ENCODE measurements around the gene MSTN.
A peak's percentile ranks its signal among the peaks of the same experiment; 100 is the strongest.

Gene MSTN

DNA sequence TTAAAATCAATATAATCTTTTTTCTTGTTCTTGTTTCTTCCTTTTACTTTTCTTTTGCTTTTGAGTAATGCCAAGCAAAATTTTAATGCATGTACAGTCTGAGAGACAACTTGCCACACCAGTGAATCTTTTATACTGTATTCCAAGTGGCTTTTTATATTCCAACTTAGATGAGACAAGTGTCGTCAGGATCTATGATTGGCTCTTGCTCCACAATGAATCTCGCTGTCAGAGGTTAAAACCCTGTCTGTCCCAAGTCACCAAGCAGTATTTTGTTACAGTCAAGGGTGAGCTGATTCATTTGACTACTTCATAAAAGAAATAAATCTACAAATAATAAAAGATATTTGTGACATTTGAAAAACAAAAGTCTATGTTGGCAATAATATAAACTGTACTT is at the start of gene MSTN:
Gene MSTN (minus strand): TSS at position 129 of the 400 bp plus-strand sequence. CDS start 133 bp downstream, outside the sequence.
- H3K36me3 ChIP-seq (ENCODE audit: control insufficient read depth in 2 of 2, insufficient read depth in 2 of 2, low read length in 2 of 2): no peaks in the 10 kb centered on the region
- H3K27ac ChIP-seq (ENCODE audit: low read length): no peak within 1 kb of the TSS
- H3K9me3 ChIP-seq (ENCODE audit: control insufficient read depth in 2 of 2, low read length in 2 of 2): no peaks in the 10 kb centered on the region
- no peak within 1 kb of the TSS for H3K9ac ChIP-seq (ENCODE audit: low read length in 2 of 2)
- peak within 1 kb of the TSS; percentile 10 to 26 for H3K4me3 ChIP-seq (ENCODE audit: low read length in 2 of 2)
- no peaks in the 10 kb centered on the region for H3K4me1 ChIP-seq (ENCODE audit: control insufficient read depth, insufficient read depth, low read length)
- H3K27me3 ChIP-seq (ENCODE audit: control insufficient read depth in 1 of 2, insufficient read depth in 2 of 2, low read length in 2 of 2): no peaks in the 10 kb centered on the region

DNA sequence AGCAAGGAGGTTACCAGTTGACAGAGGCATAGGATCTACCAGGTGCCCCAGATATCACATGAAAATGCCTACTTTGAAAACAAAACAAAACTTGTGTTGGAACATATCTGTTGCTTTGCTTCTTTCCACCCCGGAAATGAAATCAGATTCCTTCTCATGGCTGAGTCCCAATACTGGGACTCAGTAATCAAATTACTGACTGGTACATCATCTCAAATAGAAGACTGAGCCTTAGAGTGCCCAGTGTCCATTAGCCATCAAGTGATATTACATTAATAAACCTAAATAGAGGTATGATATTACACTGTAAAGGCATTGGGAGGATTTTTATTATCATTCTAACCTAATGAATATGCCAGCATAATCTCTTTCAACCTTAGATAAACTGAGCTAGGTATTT is 48.6 kb upstream of the MSTN start:
- Histone ChIP-seq H3K9ac (ENCODE audit: low read length in 2 of 2) (no peak overlapping the region), H3K27me3 (ENCODE audit: control insufficient read depth in 1 of 2, insufficient read depth in 2 of 2, low read length in 2 of 2) (no peaks in the 10 kb centered on the region), H3K4me1 (ENCODE audit: control insufficient read depth, insufficient read depth, low read length) (no peaks in the 10 kb centered on the region), H3K9me3 (ENCODE audit: control insufficient read depth in 2 of 2, low read length in 2 of 2) (no peaks in the 10 kb centered on the region), H3K36me3 (ENCODE audit: control insufficient read depth in 2 of 2, insufficient read depth in 2 of 2, low read length in 2 of 2) (no peaks in the 10 kb centered on the region), H3K4me3 (ENCODE audit: low read length in 2 of 2) (no peak overlapping the region), H3K27ac (ENCODE audit: low read length) (no peak overlapping the region)

DNA sequence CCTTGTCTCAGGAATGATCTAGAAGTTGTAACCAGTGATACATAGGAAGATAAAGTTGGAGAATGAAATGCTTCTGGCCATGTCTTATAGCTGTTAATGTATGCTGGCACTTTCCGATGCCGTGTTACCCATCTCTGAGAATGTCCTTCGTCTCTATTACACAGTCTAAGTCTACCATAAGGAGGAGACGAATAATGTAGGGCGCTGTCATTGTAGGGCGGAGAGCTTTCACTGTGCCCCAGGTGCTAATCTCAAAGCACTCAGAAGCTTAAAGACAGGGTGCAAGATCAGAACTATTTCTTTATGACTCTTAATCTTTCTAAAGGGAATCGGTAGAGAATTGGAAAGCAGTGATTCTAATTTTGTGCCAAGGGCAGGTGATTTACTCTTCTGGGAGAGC is 48.2 kb upstream of the MSTN start:
- H3K27me3 ChIP-seq (ENCODE audit: control insufficient read depth in 1 of 2, insufficient read depth in 2 of 2, low read length in 2 of 2): no peaks in the 10 kb centered on the region
- H3K9me3 ChIP-seq (ENCODE audit: control insufficient read depth in 2 of 2, low read length in 2 of 2): no peaks in the 10 kb centered on the region
- H3K36me3 ChIP-seq (ENCODE audit: control insufficient read depth in 2 of 2, insufficient read depth in 2 of 2, low read length in 2 of 2): no peaks in the 10 kb centered on the region
- no peak overlapping the region for H3K27ac ChIP-seq (ENCODE audit: low read length)
- H3K4me1 ChIP-seq (ENCODE audit: control insufficient read depth, insufficient read depth, low read length): no peaks in the 10 kb centered on the region
- H3K4me3 ChIP-seq (ENCODE audit: low read length in 2 of 2): no peak overlapping the region
- no peak overlapping the region for H3K9ac ChIP-seq (ENCODE audit: low read length in 2 of 2)

DNA sequence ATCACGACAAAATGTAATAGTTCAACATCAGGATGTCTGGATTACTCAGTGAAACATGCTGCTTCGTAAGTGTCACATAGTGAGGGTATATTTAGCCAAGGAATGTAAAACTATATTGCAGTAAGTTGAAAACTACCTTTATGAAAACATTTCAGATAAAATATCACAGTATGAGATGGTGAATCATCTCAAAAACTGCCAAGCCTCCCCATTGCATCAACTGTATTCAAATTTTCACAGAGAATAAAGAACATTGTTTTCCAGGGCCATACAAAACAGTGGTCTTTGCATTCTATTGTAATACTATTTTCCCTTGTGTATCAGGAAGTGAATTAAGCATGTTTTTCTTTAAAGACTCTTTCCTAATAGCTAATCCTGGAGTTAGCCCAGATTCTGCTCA is 47.6 kb upstream of the MSTN start:
- Histone ChIP-seq H3K27me3 (ENCODE audit: control insufficient read depth in 1 of 2, insufficient read depth in 2 of 2, low read length in 2 of 2) (no peaks in the 10 kb centered on the region), H3K9ac (ENCODE audit: low read length in 2 of 2) (no peak overlapping the region), H3K4me3 (ENCODE audit: low read length in 2 of 2) (no peak overlapping the region), H3K36me3 (ENCODE audit: control insufficient read depth in 2 of 2, insufficient read depth in 2 of 2, low read length in 2 of 2) (no peaks in the 10 kb centered on the region), H3K9me3 (ENCODE audit: control insufficient read depth in 2 of 2, low read length in 2 of 2) (no peaks in the 10 kb centered on the region), H3K27ac (ENCODE audit: low read length) (no peak overlapping the region), H3K4me1 (ENCODE audit: control insufficient read depth, insufficient read depth, low read length) (no peaks in the 10 kb centered on the region)

DNA sequence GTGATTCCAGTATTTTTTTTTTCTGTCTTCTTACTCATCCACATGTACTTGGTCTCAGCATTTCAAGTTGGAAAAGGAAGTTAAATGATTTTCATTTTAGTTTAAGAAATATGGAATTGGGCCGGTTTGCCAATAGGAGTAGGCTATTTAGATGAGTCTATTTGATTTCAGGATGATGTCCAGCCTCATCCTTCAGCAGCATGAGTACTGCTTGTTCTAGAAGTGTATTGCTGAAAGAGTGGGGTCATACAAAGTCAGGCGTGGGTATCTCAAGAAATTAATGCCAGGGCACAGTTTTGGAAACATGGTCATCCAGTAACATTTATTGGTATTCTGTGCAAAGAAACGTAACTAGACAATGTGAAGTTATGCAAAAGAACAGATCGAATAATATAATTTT is 44.9 kb upstream of the MSTN start:
- H3K9me3 ChIP-seq (ENCODE audit: control insufficient read depth in 2 of 2, low read length in 2 of 2): no peaks in the 10 kb centered on the region
- H3K27ac ChIP-seq (ENCODE audit: low read length): no peak overlapping the region
- H3K27me3 ChIP-seq (ENCODE audit: control insufficient read depth in 1 of 2, insufficient read depth in 2 of 2, low read length in 2 of 2): no peaks in the 10 kb centered on the region
- H3K36me3 ChIP-seq (ENCODE audit: control insufficient read depth in 2 of 2, insufficient read depth in 2 of 2, low read length in 2 of 2): no peaks in the 10 kb centered on the region
- H3K4me3 ChIP-seq (ENCODE audit: low read length in 2 of 2): no peak overlapping the region
- no peaks in the 10 kb centered on the region for H3K4me1 ChIP-seq (ENCODE audit: control insufficient read depth, insufficient read depth, low read length)
- no peak overlapping the region for H3K9ac ChIP-seq (ENCODE audit: low read length in 2 of 2)

DNA sequence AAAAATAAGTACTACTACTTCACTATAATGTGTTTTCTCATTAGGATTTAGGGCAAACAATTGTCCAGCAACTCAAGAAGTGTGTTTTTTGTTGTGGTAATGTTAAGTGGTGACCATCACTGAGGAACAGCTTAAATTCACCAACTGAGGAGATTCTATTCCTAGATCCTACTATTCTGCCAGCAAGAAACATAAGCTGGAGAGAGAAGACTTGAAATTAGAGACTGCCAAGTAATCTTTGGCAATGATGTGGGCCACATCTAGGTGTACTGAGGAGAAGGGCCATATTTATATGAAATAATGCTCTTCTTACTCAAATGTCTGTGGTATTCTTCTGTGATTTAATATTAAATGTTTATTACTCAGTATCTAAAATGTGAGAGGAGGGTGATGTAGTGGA is 44.3 kb upstream of the MSTN start:
- H3K27ac ChIP-seq (ENCODE audit: low read length): no peak overlapping the region
- H3K4me1 ChIP-seq (ENCODE audit: control insufficient read depth, insufficient read depth, low read length): no peaks in the 10 kb centered on the region
- no peaks in the 10 kb centered on the region for H3K27me3 ChIP-seq (ENCODE audit: control insufficient read depth in 1 of 2, insufficient read depth in 2 of 2, low read length in 2 of 2)
- no peaks in the 10 kb centered on the region for H3K9me3 ChIP-seq (ENCODE audit: control insufficient read depth in 2 of 2, low read length in 2 of 2)
- H3K36me3 ChIP-seq (ENCODE audit: control insufficient read depth in 2 of 2, insufficient read depth in 2 of 2, low read length in 2 of 2): no peaks in the 10 kb centered on the region
- no peak overlapping the region for H3K9ac ChIP-seq (ENCODE audit: low read length in 2 of 2)
- H3K4me3 ChIP-seq (ENCODE audit: low read length in 2 of 2): no peak overlapping the region

DNA sequence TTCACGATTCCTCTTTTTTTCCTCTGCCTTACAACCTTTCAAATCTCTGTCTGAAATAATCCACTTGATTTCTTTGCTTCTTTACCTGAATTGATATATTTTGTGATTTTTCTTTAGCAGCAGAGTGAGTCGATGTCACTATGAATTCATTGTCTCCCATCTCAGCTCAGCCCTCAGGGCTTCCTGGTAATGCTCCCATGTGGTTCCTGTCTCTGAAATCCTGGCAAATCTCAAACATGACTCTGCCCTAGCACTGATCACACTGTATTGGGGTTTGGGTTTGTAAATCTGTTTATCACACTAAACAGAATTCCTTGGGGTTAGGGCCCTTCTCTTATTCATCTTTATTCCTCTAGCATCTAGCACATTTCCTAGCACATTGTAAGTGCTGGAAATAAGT is 43.0 kb upstream of the MSTN start:
- no peaks in the 10 kb centered on the region for H3K27me3 ChIP-seq (ENCODE audit: control insufficient read depth in 1 of 2, insufficient read depth in 2 of 2, low read length in 2 of 2)
- no peaks in the 10 kb centered on the region for H3K4me1 ChIP-seq (ENCODE audit: control insufficient read depth, insufficient read depth, low read length)
- H3K4me3 ChIP-seq (ENCODE audit: low read length in 2 of 2): no peak overlapping the region
- no peaks in the 10 kb centered on the region for H3K36me3 ChIP-seq (ENCODE audit: control insufficient read depth in 2 of 2, insufficient read depth in 2 of 2, low read length in 2 of 2)
- H3K9ac ChIP-seq (ENCODE audit: low read length in 2 of 2): no peak overlapping the region
- H3K9me3 ChIP-seq (ENCODE audit: control insufficient read depth in 2 of 2, low read length in 2 of 2): no peaks in the 10 kb centered on the region
- H3K27ac ChIP-seq (ENCODE audit: low read length): no peak overlapping the region

DNA sequence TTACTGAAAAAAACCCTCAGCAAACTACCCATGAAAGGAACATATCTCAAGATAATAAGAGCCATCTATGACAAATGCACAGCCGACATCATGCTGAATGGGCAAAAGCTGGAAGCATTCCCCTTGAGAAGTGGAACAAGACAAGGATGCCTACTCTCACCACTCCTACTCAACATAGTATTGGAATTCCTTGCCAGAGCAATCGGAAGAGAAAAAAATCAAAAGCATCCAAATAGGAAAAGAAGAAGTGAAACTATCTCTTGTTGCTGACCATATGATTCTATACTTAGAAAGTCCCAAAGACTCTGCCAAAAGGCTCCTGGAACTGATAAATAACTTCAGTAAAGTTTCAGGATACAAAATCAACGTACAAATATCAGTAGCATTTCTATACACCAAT is 40.6 kb upstream of the MSTN start:
- H3K4me3 ChIP-seq (ENCODE audit: low read length in 2 of 2): no peak overlapping the region
- H3K9me3 ChIP-seq (ENCODE audit: control insufficient read depth in 2 of 2, low read length in 2 of 2): no peaks in the 10 kb centered on the region
- H3K27me3 ChIP-seq (ENCODE audit: control insufficient read depth in 1 of 2, insufficient read depth in 2 of 2, low read length in 2 of 2): no peaks in the 10 kb centered on the region

DNA sequence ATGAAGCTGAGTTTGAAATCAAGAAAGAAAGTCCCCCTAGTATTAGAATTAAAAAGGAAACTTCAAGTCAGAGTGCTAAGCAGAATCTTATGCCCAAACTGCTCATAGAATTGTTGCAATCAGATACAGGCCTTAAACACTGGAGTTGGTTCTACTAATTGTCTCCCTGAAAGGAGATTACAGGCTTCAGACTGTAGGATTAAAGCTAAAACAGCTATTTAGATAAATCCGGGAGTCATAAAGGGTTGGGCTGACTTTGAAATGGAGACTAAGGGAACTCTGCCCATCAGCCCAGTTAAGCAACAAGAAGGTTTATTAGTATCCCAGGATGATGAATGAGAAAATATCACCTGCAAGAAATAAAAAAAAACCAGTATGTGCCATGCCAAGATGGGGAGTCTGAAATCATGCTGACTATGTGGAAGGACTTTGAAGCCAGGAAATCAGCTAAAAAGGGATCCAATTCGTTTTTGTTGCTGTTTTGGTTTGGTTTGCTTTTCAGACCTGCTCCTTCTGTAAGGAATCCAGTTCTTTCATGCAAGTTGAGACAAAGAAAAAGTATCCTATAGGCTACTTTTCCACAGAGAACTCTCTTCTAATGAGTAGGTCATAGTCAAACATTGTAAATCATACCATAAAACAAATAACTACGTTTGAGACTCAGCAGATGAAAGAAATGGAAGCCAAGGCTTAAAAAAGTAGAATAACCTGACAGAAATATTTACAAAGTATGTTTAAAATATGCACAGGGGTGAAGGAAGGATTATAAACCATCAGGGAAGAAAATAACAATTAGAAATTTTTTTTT is 37.6 kb upstream of the MSTN start:
- Histone ChIP-seq H3K27ac (ENCODE audit: low read length) (no peak overlapping the region), H3K27me3 (ENCODE audit: control insufficient read depth in 1 of 2, insufficient read depth in 2 of 2, low read length in 2 of 2) (no peaks in the 10 kb centered on the region), H3K9ac (ENCODE audit: low read length in 2 of 2) (no peak overlapping the region), H3K4me3 (ENCODE audit: low read length in 2 of 2) (no peak overlapping the region), H3K36me3 (ENCODE audit: control insufficient read depth in 2 of 2, insufficient read depth in 2 of 2, low read length in 2 of 2) (no peaks in the 10 kb centered on the region), H3K4me1 (ENCODE audit: control insufficient read depth, insufficient read depth, low read length) (no peaks in the 10 kb centered on the region), H3K9me3 (ENCODE audit: control insufficient read depth in 2 of 2, low read length in 2 of 2) (no peaks in the 10 kb centered on the region)

More for the DNA sequence above, 40.6 kb upstream of the MSTN start:
- H3K4me1 ChIP-seq (ENCODE audit: control insufficient read depth, insufficient read depth, low read length): no peaks in the 10 kb centered on the region
- no peaks in the 10 kb centered on the region for H3K36me3 ChIP-seq (ENCODE audit: control insufficient read depth in 2 of 2, insufficient read depth in 2 of 2, low read length in 2 of 2)
- H3K9ac ChIP-seq (ENCODE audit: low read length in 2 of 2): no peak overlapping the region
- H3K27ac ChIP-seq (ENCODE audit: low read length): no peak overlapping the region

DNA sequence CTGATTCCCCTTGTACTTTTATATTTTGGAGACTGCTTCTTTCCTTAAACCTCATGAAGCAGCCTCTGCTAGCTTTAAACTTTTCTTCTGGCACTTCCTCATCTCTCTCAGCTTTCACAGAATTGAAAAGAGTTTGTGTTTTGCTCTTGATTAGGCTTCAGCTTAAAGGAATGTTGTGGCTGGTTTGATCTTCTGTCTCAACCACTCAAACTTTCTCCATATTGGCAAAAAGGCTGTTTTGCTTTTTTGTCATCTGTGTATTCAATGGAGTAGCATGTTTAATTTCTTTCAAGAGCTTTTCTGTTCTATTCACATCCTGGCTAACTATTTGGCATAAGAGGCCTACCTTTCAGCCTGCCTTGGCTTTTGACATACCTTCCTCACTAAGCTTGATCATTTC is 36.3 kb upstream of the MSTN start:
- H3K9ac ChIP-seq (ENCODE audit: low read length in 2 of 2): no peak overlapping the region
- H3K27ac ChIP-seq (ENCODE audit: low read length): no peak overlapping the region

DNA sequence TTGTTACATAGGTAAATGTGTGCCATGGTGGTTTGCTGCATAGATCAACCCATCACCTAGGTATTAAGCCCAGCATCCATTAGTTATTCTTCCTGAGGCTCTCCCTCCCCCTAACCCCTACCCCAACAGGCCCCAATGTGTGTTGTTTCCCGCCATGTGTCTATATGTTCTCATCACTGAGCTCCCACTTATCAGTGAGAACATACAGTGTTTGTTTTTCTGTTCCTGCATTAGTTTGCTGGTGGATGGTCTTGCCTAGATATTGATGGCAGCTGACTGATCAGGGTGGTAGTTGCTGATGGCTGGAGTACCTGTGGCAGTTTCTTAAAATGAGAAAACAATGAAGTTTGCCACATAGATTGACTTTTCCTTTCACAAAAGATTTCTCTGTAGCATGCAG is 34.6 kb upstream of the MSTN start:
- Histone ChIP-seq H3K27ac (ENCODE audit: low read length) (no peak overlapping the region), H3K4me3 (ENCODE audit: low read length in 2 of 2) (no peak overlapping the region), H3K9me3 (ENCODE audit: control insufficient read depth in 2 of 2, low read length in 2 of 2) (no peaks in the 10 kb centered on the region), H3K4me1 (ENCODE audit: control insufficient read depth, insufficient read depth, low read length) (no peaks in the 10 kb centered on the region), H3K9ac (ENCODE audit: low read length in 2 of 2) (no peak overlapping the region), H3K36me3 (ENCODE audit: control insufficient read depth in 2 of 2, insufficient read depth in 2 of 2, low read length in 2 of 2) (no peaks in the 10 kb centered on the region), H3K27me3 (ENCODE audit: control insufficient read depth in 1 of 2, insufficient read depth in 2 of 2, low read length in 2 of 2) (no peaks in the 10 kb centered on the region)

More for the DNA sequence above, 36.3 kb upstream of the MSTN start:
- H3K4me1 ChIP-seq (ENCODE audit: control insufficient read depth, insufficient read depth, low read length): no peaks in the 10 kb centered on the region
- H3K27me3 ChIP-seq (ENCODE audit: control insufficient read depth in 1 of 2, insufficient read depth in 2 of 2, low read length in 2 of 2): no peaks in the 10 kb centered on the region
- no peak overlapping the region for H3K4me3 ChIP-seq (ENCODE audit: low read length in 2 of 2)
- no peaks in the 10 kb centered on the region for H3K36me3 ChIP-seq (ENCODE audit: control insufficient read depth in 2 of 2, insufficient read depth in 2 of 2, low read length in 2 of 2)
- H3K9me3 ChIP-seq (ENCODE audit: control insufficient read depth in 2 of 2, low read length in 2 of 2): no peaks in the 10 kb centered on the region

All from stomach smooth muscle (tissue), 2 donors.